ENCODE results near the gene TRAF3IP3. TPM values are rescaled to one million over a fixed set of nuclear protein-coding genes. Genes with fewer than 3 reads are reported as not detected.

TRAF3IP3 gene
- total RNA-seq, 6 donors from 2014 or later, result 6.4 to 58.7 (median 10.8) TPM

- Histone ChIP-seq H3K27me3 (no peaks in the 10 kb centered on the region), H3K27ac (no peak overlapping the region), H3K36me3 (no peaks in the 10 kb centered on the region), H3K4me3 (peak overlapping the region in 2 of 4 donors; percentile 39), H3K9me3 (no peaks in the 10 kb centered on the region), H3K4me1 (peaks cover 22 to 28% (median 24%) of the 10 kb centered on the region in 4 donors)
- ATAC-seq (ENCODE audit: low FRiP score in 2 of 2), result no peak
- WGBS, 2 donors, result 91% methylated on average over 16 to 17 of the region's 17 CpGs
- peak in 1 of 2 donors; percentile 24 for DNase-seq
- TF ChIP-seq POLR2AphosphoS5 (IDR thresholded peaks at IDR 0.05), result no peak
- no peak for TF ChIP-seq POLR2A (IDR thresholded peaks at IDR 0.05)
- no peak for TF ChIP-seq CTCF (IDR thresholded peaks at IDR 0.05)
- no peak for TF ChIP-seq EP300 (IDR thresholded peaks at IDR 0.05)
Observed at GRCh38 chr1:209770636-209771415, 15.0 kb downstream of the TRAF3IP3 start.

- TF ChIP-seq EP300 (IDR thresholded peaks at IDR 0.05) (no peak), POLR2A (IDR thresholded peaks at IDR 0.05) (no peak), CTCF (IDR thresholded peaks at IDR 0.05) (no peak), POLR2AphosphoS5 (IDR thresholded peaks at IDR 0.05) (no peak)
- Histone ChIP-seq H3K4me1 (peaks cover 16 to 28% (median 24%) of the 10 kb centered on the region in 4 donors), H3K4me3 (no peak overlapping the region), H3K27me3 (no peaks in the 10 kb centered on the region), H3K9me3 (no peaks in the 10 kb centered on the region), H3K27ac (no peak overlapping the region), H3K36me3 (peaks cover 0 to under 1% (median 0%) of the 10 kb centered on the region in 4 donors)
- no peak for DNase-seq
- 38 to 42% methylated on average over 6 of the region's 6 CpGs for WGBS, 2 donors
- ATAC-seq (ENCODE audit: low FRiP score in 2 of 2), result no peak
Observed at GRCh38 chr1:209772126-209772525, 16.3 kb downstream of the TRAF3IP3 start.

GRCh38 chr1:209774592-209774991, 18.7 kb downstream of the TRAF3IP3 start:
- H3K36me3 ChIP-seq, result peaks cover 0 to 10% (median 0%) of the 10 kb centered on the region in 4 donors
- no peak for TF ChIP-seq POLR2A (IDR thresholded peaks at IDR 0.05)
- H3K27ac ChIP-seq, result no peak overlapping the region
- no peak for ATAC-seq (ENCODE audit: low FRiP score in 2 of 2)
- 84 to 100% methylated on average over 1 of the region's 1 CpG for WGBS, 2 donors
- H3K27me3 ChIP-seq, result no peaks in the 10 kb centered on the region
- no peak overlapping the region for H3K4me3 ChIP-seq
- no peak for DNase-seq
- H3K9me3 ChIP-seq, result no peaks in the 10 kb centered on the region
- H3K4me1 ChIP-seq, result peaks cover 4 to 9% (median 9%) of the 10 kb centered on the region in 4 donors

- TF ChIP-seq POLR2A (IDR thresholded peaks at IDR 0.05), result no peak
- no peak for TF ChIP-seq CTCF (IDR thresholded peaks at IDR 0.05)
- no peak for TF ChIP-seq POLR2AphosphoS5 (IDR thresholded peaks at IDR 0.05)
- no peak for TF ChIP-seq EP300 (IDR thresholded peaks at IDR 0.05)
- DNase-seq, result no peak
- Histone ChIP-seq H3K4me1 (no peaks in the 10 kb centered on the region), H3K27ac (no peak overlapping the region), H3K4me3 (no peak overlapping the region), H3K9me3 (no peaks in the 10 kb centered on the region), H3K36me3 (peaks cover 0 to 10% (median 0%) of the 10 kb centered on the region in 4 donors), H3K27me3 (no peaks in the 10 kb centered on the region)
- 60 to 79% methylated on average over 2 of the region's 2 CpGs for WGBS, 2 donors
- peak in 1 of 2 donors; percentile 24 for ATAC-seq (ENCODE audit: low FRiP score in 2 of 2)
Observed at GRCh38 chr1:209775678-209776077, 19.8 kb downstream of the TRAF3IP3 start.

- DNase-seq (no peak), ATAC-seq (ENCODE audit: low FRiP score in 2 of 2) (no peak)
- Histone ChIP-seq H3K4me3 (no peak overlapping the region), H3K9me3 (no peaks in the 10 kb centered on the region), H3K27ac (no peak overlapping the region), H3K36me3 (peaks cover 0 to 10% (median 0%) of the 10 kb centered on the region in 4 donors), H3K27me3 (no peaks in the 10 kb centered on the region), H3K4me1 (no peaks in the 10 kb centered on the region)
- no peak for TF ChIP-seq CTCF (IDR thresholded peaks at IDR 0.05)
- TF ChIP-seq POLR2A (IDR thresholded peaks at IDR 0.05), result no peak
- TF ChIP-seq POLR2AphosphoS5 (IDR thresholded peaks at IDR 0.05), result no peak
- no peak for TF ChIP-seq EP300 (IDR thresholded peaks at IDR 0.05)
- WGBS, 2 donors, result 97% methylated on average over 2 of the region's 2 CpGs
Observed at GRCh38 chr1:209777587-209777986, 21.7 kb downstream of the TRAF3IP3 start.

Measured in upper lobe of left lung (tissue), 6 donors.